Stimulated activated CD4-positive, alpha-beta T cell treated with anti-CD3 and anti-CD28 coated beads, Interleukin-2, amount 100 ng/mL, for 24 hours (primary cell): ENCODE data around the gene RRP1.

ENCODE experiments used
- DNase-seq, 2 donors: peaks; one replicate each; pipeline ENCODE4 v3.0.0-alpha.2; 2020

Gene RRP1

DNA sequence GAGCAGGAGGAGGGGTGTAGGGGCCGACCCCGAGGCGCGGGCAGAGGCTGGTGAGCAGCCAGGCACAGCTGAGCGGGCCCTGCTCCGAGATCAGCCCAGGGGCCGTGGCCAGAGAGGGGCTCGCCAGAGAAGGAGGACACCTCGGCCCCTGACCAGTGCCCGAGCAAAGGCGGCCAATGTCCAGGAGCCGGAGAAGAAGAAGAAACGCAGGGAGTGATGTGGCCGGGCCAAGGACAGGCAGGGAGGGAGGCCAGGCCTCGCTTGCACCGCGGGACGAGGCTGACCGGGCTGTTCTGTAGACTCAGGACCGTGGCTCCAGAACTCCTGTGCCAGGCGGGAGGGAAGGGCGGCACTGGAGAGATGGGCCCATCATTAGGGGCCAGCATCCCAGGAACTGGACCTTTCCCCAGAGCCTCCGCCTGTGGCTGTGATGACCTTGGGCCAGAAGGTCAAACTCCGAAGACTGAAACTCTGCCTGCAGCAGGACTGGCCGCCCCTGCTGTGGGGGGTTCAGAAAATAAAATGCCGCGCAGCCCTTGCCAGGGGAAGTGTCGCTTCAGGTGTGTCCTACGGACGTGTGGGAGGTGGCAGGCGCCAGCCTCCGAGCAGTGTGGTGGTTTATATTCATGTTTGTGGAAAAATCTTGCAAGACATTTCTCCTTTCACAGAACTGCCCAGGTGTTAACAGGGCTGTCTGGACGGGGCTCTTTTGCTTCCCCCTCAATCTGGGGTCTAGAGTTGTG lies 14.4 kb downstream of the RRP1 start:
- DNase-seq = no peak

DNA sequence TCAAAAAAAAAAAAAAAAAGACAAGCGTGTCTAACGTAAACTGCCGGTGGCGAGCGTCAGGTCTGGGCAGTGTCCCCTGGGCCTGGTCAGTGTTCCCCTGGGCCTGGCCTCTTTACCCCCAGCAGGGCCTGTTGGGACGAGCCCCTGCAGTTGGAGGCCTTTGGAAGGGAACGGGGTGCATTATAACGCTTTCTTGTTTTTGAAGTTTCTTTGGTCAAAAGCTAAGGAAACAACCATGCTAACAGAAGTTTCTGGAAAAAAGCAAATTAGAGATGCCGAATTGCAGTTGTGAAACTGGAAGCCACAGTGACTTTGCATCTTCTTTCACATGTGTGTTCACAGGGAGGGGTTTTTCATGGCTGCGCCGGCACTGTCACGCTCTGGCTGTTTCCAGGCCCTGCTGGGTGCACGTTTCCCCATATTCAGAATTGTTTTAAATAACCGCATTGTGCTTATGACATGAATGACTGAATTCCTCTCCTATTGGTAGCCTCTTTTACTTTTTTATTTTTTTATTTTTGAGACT lies 16.0 kb downstream of the RRP1 start:
- no peak for DNase-seq

DNA sequence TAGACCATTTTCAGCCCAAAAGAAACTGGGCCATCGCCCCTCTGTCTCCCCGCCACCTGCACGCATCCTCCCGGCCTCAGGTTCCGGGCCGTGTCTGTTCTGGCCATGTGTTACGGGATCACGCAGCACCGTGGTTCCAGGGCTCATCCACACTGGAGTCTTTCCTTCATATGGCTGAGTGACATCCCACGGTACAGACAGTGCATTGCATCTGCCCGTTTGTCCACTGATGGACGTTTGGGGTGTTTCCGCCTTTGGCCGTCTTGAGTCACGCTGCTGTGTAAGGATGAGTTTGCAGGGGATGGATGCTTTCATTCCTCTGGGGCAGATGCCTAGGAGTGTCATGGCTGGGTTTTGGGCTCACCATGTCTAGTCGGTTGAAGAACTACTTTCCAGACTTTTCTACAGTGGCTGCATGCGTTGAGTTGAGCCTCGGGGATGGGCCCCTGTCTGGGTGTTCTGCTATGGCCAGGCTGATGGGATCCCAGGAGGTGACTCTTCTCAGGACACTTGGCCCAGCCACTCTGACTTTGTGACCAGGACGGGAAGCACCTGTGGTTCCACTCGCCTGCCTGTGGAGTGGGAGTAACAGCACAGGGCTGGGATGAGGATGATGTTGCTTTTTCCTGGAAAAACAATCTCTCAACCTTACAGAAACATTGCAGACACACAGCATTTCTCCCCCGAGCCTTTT lies 16.8 kb downstream of the RRP1 start:
- DNase-seq = no peak

DNA sequence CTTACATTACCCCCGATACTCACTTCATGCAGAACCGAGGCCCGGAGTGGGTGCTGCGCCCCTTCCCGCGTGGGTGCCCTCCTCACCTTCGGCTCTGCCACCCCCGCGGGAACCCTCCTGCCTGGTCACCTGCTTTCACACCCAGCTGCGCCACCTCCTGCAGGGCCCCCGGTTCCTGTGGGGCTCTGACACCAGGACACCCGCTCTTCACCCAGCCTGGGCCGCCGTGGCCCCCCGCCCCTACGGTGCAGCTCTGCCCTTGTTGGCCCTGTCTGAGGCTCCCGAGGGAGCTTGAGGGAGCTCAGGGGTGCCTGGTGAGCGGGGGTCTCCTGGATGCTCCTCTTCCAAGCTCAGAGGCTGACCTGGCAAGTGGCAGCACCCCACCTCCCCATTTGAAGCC lies 19.0 kb downstream of the RRP1 start:
- DNase-seq = no peak

DNA sequence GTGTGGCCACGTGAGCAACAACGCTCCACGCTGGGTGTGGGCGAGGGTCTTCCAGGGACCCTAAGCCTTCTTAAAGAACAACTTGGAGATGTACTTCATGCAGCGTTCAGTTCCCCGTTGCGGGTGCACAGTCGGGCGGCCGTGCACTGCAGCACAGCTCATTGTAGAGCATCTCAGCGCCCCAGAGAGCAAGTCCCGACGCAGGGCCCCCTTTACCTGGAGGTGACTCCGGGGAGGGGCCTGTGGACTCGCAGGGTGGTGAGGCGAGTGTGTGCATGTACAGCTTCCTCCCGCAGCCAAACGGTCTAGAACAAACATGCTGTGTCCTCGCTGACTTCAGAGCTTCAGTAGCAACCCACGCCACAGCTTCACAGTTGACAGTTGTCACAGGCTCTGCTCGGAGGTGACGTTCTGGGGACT lies 19.5 kb downstream of the RRP1 start:
- no peak for DNase-seq

DNA sequence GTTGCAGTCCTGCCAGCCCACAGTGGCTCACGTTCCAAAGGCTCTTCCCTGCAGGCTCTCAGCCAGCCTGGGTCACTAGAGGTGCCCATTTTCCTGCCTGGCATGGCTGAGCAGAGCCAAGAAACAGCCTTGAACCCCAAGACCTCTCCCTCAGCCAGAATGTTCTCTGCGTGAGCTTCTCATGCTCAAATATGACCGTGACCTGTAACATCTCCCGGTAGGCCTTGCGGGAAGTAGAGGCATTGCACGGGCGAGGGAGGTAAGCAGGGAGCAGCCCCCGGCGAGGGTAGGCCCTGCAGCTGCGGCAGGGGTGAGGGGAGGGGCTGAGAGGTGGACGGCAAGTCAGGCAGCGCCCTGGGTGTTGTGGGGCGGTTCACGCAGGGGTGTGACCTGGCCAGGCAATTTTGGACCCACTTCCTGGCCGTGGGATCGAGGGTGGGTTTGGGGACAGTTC lies 20.0 kb downstream of the RRP1 start:
- DNase-seq = no peak

DNA sequence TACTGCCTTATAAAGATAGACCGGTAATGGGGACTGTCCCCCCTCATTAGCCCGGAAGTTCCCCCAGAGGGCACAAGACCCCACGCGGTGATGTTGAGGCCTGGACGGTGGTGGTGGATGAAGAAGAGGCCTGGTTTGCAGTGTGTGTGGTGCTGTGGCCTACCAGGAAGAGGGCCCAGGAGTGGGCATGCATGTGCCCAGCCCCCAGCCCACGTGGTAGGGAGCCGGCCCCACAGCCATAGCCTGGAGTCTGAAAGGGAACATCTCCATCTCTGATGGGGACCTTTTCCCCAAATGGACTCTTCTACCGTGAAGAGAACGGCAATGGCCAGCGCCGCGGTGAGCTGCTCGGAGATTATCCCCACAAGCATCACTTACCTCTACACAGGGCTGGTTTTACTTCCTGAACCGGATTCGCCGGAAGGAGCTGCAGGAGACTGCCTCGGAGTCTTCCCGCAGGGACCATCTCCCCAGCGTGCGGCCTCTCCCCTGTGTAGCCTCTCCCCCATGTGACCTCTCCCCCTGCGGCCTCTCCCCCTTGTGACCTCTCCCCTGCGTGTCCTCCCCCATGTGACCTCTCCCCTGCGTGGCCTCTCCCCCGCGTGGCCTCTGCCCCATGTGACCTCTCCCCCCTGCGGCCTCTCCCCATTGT lies 20.6 kb downstream of the RRP1 start:
- DNase-seq = no peak

DNA sequence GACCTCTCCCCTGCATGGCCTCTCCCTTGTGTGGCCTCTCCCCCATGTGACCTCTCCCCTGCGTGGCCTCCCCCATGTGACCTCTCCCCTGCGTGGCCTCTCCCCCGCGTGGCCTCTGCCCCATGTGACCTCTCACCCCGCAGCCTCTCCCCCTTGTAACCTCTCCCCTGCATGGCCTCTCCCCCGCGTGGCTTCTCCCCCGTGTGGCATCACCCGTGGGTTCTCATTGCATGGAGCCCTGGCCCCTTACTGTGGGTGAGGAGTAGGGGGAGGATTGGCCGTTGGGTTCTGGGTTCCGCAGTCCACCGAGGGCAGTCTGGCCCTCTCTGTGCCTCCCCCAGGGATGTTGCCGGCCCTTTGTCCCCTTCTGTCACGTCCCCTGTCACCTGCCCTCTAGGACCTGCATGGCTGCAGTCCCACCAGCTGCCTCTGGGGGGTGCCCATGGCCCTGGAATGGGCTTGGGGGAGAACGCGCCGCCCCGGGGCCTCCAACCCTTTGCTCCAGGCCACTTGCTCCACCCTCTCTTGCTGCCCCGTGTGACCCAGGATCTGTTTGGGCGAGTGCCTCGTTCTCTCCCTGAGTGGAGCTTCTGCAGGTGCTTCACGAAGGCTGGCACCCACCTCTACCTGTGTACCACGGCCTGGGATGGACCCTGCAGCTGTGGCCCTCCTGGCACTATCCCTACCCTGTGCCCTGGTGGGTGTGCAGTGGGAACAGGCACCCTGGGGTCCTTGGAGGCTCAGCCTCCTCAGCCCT lies 21.3 kb downstream of the RRP1 start:
- DNase-seq = peak; percentile 97 to 98

DNA sequence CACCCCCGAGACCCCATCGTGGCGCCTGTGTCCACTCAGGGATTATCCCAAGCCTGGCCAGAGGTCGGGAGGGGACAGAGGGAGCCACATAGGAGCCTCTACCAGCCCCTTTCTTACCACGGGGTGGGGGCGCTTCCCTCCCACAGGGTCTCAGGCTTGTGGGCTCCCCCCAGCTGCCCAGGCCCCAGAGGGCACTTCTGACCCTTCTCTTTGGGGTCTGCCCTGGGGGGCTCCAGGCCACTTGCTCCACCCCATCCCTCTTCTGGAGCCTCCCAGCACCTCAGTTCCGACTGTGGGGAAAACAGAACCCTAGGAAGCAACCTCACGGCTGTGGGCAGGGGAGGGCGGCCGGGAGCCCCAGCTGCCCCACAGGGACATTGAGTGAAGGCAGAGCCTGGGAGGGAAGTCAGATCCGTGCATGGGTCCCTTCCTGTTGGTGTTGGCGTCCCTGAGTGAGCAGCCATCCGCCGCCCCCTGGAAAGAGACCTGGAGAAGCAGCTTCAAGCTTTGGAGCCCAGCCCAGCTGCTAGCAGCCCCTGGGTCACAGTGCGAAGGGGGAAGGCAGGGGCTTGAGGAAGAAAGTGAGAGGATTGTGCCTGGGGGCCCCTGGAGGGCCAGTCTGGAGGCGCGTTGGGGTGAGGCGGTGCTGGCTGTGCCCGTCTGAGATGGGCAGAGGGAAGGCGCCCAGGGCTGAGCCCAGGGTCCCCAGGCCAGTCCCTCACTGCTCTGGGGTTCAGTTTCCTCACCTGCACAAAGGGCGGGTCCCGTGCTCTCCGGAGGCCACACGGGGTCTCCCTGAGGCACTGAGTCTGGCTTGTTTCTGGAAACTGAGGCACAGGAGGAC lies 22.1 kb downstream of the RRP1 start:
- no peak for DNase-seq

DNA sequence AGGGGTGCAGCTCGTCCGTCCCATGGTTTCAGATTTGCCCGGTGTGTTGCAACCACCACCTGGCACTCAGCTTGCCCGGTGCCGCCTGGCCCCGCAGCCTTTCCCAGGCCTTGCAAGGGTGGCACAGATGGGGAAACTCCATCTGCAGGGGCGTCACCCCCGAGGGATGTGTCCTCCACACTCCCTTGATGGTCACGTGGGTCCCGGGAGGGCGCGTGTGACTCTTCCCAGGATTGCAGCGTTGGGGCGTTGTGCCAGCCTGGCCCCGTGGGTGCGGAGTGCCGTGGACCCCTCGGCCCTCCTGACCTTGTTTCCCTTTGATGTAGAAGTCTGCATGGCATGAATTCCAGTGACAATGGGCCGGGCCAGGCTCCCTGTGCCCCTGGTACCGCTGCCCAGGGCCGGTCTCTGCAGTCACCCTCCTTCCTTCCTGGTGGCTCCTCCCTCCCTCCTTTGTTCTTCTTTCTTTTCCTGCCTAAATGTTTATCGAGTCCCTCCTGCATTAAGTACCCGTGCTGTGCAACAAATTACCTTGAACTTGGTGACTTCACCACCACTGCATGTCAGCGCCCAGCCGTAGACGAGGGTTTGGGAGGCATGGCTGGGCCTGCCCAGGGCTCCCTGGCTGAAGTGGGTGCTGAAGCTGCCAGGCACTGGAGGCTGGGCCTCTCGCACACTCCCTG lies 22.9 kb downstream of the RRP1 start:
- no peak for DNase-seq

DNA sequence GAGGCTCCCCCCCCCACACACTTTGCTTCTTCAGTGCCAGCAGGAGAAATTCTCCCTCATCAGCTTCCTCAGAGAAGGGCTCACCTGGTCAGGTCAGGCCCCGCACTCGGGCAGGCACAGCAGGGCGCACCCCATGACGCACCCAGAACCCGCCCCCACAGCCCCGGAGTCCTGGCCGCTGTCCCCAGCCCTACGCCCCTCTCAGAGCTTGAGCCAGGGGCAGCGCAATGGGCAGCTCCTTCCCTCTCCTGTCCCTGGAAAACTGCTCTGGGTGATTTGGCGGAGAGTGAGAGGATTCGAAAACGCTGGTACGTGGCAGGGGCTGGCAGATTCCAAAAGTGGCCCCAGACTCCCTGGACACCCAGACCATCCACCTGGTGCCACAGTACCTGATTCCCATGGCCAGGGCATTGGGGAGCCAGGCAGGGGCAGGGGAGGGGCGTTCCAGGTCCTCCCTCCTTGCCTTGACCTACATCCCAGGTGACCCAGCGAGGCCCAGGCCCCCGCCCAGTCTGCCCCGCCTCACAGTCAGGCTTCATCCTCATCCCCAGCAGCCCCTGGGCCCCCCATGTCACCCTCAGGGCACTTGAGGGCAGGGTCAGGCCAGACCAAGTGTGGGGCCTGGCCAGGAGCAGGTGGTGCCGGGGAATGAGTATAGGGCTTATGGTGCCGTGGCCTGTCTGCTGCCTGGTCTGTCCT lies 23.7 kb downstream of the RRP1 start:
- no peak for DNase-seq

DNA sequence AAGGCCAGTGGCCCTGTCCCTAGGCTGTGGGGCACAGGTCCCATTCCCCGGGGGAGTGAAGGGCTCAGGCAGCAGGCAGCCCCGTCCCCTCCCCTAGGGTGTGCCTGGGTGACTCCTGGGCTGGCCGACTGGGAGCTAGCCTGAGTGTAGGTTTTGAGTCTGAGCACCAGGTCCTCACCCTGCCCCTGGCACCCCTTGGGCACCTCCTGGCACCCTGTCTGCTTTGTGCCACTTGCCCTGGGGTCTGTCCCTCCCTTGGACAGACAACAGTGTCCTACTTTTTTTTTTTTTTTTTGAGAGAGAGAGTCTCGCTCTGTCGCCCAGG lies 24.2 kb downstream of the RRP1 start:
- DNase-seq = no peak

DNA sequence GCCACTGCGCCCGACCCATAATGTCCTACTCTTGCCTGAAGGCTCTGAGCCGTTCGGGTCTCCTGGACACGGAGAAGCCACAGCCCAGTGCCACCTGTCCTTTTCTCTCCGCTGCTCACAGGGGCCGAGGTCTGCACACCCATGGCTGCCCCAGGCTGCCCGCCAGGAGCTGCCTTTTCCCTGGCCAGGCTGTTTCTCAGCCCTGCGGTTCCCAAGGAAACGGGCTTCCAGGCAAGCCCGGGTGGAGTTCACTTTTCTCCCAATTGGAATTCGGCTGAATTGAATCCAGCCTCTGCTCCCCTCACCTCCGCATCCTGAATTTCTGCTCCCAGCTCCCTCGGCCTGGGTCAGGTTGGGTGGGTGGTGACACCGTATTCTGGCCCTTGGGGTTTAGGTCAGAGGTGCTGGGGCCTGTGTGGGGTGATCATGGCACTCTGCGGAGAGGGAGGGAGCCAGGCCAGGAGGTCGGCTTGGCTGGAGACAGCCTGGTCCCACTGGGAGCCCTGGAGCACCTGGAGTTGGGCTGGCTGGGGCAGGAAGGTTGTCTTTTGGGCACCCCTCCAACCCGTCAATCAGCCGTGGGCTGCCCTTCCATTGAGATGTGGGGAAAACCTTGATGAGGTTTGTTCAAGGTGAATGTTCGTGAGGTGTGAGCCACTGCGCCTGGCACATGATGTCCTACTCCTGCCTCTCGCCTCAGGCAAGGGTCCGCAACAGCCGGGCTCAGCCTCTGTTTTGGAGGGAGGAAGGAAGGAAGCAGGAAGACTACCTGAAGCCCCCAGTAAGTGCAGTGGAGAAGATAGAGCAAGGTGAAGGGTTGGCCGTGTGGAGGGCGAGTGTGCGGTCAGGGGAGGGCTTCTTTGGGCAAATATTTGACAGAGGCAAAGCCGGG lies 25.1 kb downstream of the RRP1 start:
- no peak for DNase-seq

DNA sequence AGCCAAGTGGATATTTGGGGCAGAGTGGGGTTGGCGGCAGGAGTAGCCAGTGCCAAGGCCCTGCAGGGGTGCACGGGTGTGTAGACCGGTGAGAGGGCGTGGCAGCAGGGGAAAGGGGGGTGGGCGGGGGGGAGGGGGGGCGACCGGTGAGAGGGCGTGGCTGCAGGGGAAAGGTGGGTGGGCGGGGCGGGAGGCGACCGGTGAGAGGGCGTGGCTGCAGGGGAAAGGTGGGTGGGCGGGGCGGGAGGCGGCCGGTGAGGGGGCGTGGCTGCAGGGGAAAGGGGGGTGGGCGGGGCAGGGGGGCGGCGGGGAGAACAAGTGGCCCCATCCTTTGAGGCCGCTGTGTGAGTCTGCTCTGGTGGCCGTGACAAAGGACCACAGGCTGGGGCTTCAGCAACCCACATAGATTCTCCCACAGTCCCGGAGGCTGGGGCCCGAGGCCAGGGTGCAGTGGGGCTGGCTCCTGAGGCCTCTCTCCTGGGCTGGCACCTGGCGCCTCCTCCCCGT lies 25.8 kb downstream of the RRP1 start:
- no peak for DNase-seq

DNA sequence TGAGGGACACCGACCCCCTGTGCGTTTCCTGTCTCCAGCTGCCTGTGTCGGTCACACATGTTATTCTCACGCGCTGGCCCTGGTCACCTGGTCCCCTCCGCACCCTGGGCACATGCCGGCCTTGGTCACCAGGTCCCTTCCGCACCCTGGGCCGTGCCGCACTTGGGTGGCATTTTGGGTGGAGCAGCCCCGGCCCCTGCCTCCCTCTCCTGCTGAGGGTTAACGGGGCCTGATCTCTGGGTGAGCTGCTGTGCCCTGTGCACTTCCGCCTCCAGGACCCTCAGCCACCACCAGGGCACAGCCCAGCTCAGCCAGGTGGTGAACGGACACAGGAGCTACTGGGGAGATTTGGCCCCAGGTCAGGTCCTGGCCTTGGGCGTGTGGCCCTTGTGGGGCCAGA lies 26.6 kb downstream of the RRP1 start:
- no peak for DNase-seq

DNA sequence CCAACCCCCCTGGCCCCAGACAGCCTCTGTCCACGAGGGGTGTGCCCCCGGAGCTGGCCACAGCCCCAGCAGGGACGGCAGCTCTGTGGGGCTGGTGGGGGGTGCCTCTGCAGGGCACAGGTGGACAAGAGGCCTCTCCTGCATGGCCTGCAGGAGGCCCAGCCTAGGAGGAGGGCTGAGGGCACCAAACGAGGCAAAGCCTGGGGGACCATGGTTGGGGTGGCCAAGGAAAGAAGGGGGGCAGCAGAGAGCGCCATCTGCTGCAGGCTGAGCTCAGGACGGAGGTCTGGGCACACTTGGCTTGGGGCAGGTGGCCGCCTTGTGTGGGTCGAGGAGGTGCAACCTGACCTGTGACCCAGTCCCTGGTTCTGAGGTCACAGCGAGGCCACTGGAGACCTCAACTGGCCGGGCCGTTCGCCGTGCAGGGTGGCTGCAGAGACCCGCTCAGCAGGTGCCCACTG lies 27.3 kb downstream of the RRP1 start:
- no peak for DNase-seq

DNA sequence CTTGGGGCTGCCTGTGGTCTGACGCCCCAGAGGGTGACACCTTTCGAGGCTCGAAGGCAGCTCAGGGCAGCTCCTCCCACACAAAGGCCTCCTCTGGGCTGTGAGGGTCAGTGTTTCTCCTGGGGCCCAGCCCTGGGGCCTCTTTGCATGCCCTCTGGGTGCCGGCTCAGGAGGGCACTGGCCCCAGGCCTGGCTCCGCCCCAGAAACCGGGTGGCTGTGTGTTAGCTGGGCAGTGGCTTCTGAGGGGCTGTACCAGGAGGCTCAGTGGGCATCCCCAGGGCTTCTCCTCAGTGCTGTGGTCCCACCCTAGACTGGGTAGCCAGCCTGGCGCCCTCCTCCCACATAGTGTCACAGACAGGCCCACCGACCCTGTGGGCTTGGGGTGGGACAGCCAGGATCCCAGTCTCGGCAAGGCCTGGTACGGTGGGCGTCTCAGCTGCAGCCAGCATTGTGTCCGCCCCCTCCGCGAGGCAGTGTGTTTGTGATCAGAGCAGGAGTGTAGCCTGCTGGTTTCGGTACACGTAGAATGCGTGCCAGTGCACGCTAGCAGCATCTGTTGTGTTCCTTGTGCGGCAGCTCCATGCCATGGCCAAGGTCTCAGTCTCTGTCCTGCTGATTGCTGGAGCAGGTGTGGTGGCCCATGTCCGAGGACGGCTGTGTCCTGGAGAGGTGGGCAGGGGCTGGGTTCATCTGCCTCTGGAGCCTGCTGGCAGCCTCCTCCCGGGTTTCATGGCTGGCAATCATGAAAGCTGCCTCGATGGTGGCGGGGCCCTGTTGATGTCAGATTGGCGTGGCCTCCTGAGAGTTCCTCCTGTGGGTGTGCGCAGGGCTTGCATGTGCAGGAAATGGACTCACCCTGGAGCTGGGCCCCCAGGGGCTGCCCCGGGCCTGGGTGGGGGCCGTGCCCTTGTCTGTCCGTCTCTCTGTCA lies 28.0 kb downstream of the RRP1 start:
- DNase-seq = no peak

DNA sequence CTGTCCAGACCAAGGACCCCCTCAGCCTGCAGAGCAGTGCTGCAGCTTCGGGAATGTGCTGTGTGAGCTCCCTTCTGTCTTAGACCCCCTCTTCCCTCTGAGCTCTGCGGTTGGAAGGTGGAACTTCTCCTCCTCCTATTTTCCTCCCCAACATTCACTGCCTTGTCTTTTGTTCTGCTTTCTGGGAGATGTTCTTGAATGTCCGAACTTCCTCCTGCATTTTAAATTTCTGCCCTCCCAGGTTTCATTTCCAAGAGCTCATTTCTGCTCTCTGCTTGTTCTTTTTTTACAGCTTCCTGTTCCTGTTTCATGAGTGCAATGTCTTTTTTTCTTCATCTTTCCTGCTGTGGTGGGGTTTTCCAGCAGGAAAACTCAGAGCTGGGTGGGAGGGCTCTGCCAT lies 29.3 kb downstream of the RRP1 start:
- DNase-seq = no peak
